ENCODE measurements around the gene OR51B6. TPM values are rescaled to one million over a fixed set of nuclear protein-coding genes. Genes with fewer than 3 reads are reported as not detected.
"Not testable (repeated sequence)": the region's sequence is repeated elsewhere in the genome, so short reads cannot be mapped to it uniquely, and the experiment has no call there.

OR51B6 gene
- total RNA-seq, 1 experiment from 2014 or later, result not detected

GRCh38 chr11:5362017-5362625 lies 10.8 kb downstream of the OR51B6 start:
- in situ Hi-C loops (cut with HindIII; ENCODE audit: low sequenced_read_pairs), result no loop called here
- no peak for DNase-seq (ENCODE audit: low spot score)

- DNase-seq (ENCODE audit: low spot score), result no peak
These were observed 12.4 kb downstream of the OR51B6 start for GRCh38 chr11:5363679-5364078.

GRCh38 chr11:5364214-5364613 lies 12.9 kb downstream of the OR51B6 start:
- in situ Hi-C loops (cut with HindIII; ENCODE audit: low sequenced_read_pairs), result no loop called here
- no peak for DNase-seq (ENCODE audit: low spot score)

More at GRCh38 chr11:5363679-5364078, 12.4 kb downstream of the OR51B6 start:
- in situ Hi-C loops (cut with HindIII; ENCODE audit: low sequenced_read_pairs), result no loop called here

GRCh38 chr11:5366365-5366764 lies 15.1 kb downstream of the OR51B6 start:
- in situ Hi-C loops (cut with HindIII; ENCODE audit: low sequenced_read_pairs); DNase-seq (ENCODE audit: low spot score): not testable (repeated sequence)

- no peak for DNase-seq (ENCODE audit: low spot score)
- in situ Hi-C loops (cut with HindIII; ENCODE audit: low sequenced_read_pairs), result no loop called here
These were observed 15.5 kb downstream of the OR51B6 start for GRCh38 chr11:5366856-5367255.

GRCh38 chr11:5367448-5368074 lies 16.3 kb downstream of the OR51B6 start:
- in situ Hi-C loops (cut with HindIII; ENCODE audit: low sequenced_read_pairs), result no loop called here
- DNase-seq (ENCODE audit: low spot score), result no peak

- DNase-seq (ENCODE audit: low spot score), result peak; percentile 6
- in situ Hi-C loops (cut with HindIII; ENCODE audit: low sequenced_read_pairs), result no loop called here
These were observed 17.3 kb downstream of the OR51B6 start for GRCh38 chr11:5368502-5369043.

- peak; percentile 77 for DNase-seq (ENCODE audit: low spot score)
- in situ Hi-C loops (cut with HindIII; ENCODE audit: low sequenced_read_pairs), result no loop called here
These were observed 18.5 kb downstream of the OR51B6 start for GRCh38 chr11:5369789-5370188.

- peak; percentile 56 for DNase-seq (ENCODE audit: low spot score)
- in situ Hi-C loops (cut with HindIII; ENCODE audit: low sequenced_read_pairs), result no loop called here
These were observed 29.5 kb downstream of the OR51B6 start for GRCh38 chr11:5380740-5381342.

- no peak for DNase-seq (ENCODE audit: low spot score)
- in situ Hi-C loops (cut with HindIII; ENCODE audit: low sequenced_read_pairs), result no loop called here
These were observed 32.3 kb downstream of the OR51B6 start, which contains the start of gene OR51M1 for GRCh38 chr11:5383576-5383975. OR51M1 (plus strand) TSS chr11:5383812; CDS start chr11:5389399, 5,587 bp downstream.

- no peak for DNase-seq (ENCODE audit: low spot score)
- in situ Hi-C loops (cut with HindIII; ENCODE audit: low sequenced_read_pairs), result no loop called here
These were observed 33.0 kb downstream of the OR51B6 start for GRCh38 chr11:5384335-5384734.

- DNase-seq (ENCODE audit: low spot score), result no peak
- in situ Hi-C loops (cut with HindIII; ENCODE audit: low sequenced_read_pairs), result no loop called here
These were observed 38.9 kb downstream of the OR51B6 start for GRCh38 chr11:5390210-5390609.

GRCh38 chr11:5394091-5394490 lies 42.8 kb downstream of the OR51B6 start:
- no peak for DNase-seq (ENCODE audit: low spot score)
- in situ Hi-C loops (cut with HindIII; ENCODE audit: low sequenced_read_pairs), result no loop called here

GRCh38 chr11:5398936-5399335 lies 47.6 kb downstream of the OR51B6 start:
- DNase-seq (ENCODE audit: low spot score), result no peak
- in situ Hi-C loops (cut with HindIII; ENCODE audit: low sequenced_read_pairs), result no loop called here

Other genes with a start within 250 kb of the OR51B6 start
- not detected in 2 replicates for gene OR52A5, start 213.2 kb upstream of the OR51B6 start, total RNA-seq (2014; rRNA removed; shearing (Covaris generic))
- not detected in 2 replicates for gene OR52A1, start 196.8 kb upstream of the OR51B6 start, total RNA-seq (2014; rRNA removed; shearing (Covaris generic))
- gene OR51V1, start 150.8 kb upstream of the OR51B6 start, total RNA-seq (2014; rRNA removed; shearing (Covaris generic)), result not detected in 2 replicates
- gene HBB, start 124.4 kb upstream of the OR51B6 start, total RNA-seq (2014; rRNA removed; shearing (Covaris generic)), result not detected in 2 replicates
- not detected in 2 replicates for gene HBD, start 117.0 kb upstream of the OR51B6 start, total RNA-seq (2014; rRNA removed; shearing (Covaris generic))
- not detected in 2 replicates for gene HBG1, start 101.7 kb upstream of the OR51B6 start, total RNA-seq (2014; rRNA removed; shearing (Covaris generic))
- not detected in 2 replicates for gene HBG2, start 96.7 kb upstream of the OR51B6 start, total RNA-seq (2014; rRNA removed; shearing (Covaris generic))
- gene HBE1, start 81.6 kb upstream of the OR51B6 start, total RNA-seq (2014; rRNA removed; shearing (Covaris generic)), result not detected in 2 replicates
- not detected in 2 replicates for gene OR51B4, start 49.6 kb upstream of the OR51B6 start, total RNA-seq (2014; rRNA removed; shearing (Covaris generic))
- gene OR51B2, start 27.2 kb upstream of the OR51B6 start, total RNA-seq (2014; rRNA removed; shearing (Covaris generic)), result not detected in 2 replicates
- not detected in 2 replicates for gene OR51B5, start 8.0 kb upstream of the OR51B6 start, total RNA-seq (2014; rRNA removed; shearing (Covaris generic))
- gene OR51M1, start 32.3 kb downstream of the OR51B6 start, total RNA-seq (2014; rRNA removed; shearing (Covaris generic)), result not detected in 2 replicates
- gene OR51Q1, start 70.6 kb downstream of the OR51B6 start, total RNA-seq (2014; rRNA removed; shearing (Covaris generic)), result not detected in 2 replicates
- not detected in 2 replicates for gene OR51I1, start 90.0 kb downstream of the OR51B6 start, total RNA-seq (2014; rRNA removed; shearing (Covaris generic))
- not detected in 2 replicates for gene OR51I2, start 97.8 kb downstream of the OR51B6 start, total RNA-seq (2014; rRNA removed; shearing (Covaris generic))
- gene OR52D1, start 137.2 kb downstream of the OR51B6 start, total RNA-seq (2014; rRNA removed; shearing (Covaris generic)), result not detected in 2 replicates
- not detected in 2 replicates for gene UBQLN3, start 158.4 kb downstream of the OR51B6 start, total RNA-seq (2014; rRNA removed; shearing (Covaris generic))
- not detected in 2 replicates for gene UBQLNL, start 165.2 kb downstream of the OR51B6 start, total RNA-seq (2014; rRNA removed; shearing (Covaris generic))
- gene OR52H1, start 197.0 kb downstream of the OR51B6 start, total RNA-seq (2014; rRNA removed; shearing (Covaris generic)), result not detected in 2 replicates
- not detected in 2 replicates for gene OR52B6, start 229.4 kb downstream of the OR51B6 start, total RNA-seq (2014; rRNA removed; shearing (Covaris generic))
- not detected in 2 replicates for gene TRIM6, start 245.1 kb downstream of the OR51B6 start, total RNA-seq (2014; rRNA removed; shearing (Covaris generic))